ENCODE results near the gene NONO.
"Not testable (repeated sequence)": the region's sequence is repeated elsewhere in the genome, so short reads cannot be mapped to it uniquely, and the experiment has no call there.

Gene NONO

DNA sequence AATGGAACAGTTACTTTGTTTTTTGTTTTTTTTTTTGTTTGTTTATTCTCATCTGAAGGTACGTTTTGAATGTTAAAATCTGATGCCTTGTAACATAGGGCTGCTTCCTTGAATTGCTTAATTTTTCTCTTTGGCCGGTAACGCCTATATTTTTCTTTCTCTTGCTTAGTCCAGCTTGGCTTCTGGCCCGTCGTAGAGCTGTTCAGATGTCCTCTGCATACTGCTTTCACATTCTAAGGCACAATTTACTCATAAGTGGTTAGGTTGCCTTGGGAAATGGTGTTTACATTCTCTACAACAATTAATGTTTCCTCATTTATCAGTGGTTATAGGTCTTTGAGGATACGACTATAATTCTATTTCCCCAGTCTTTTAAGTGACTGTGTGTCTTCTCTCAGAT, 7.9 kb downstream of the NONO start:
- no peak for DNase-seq

DNA sequence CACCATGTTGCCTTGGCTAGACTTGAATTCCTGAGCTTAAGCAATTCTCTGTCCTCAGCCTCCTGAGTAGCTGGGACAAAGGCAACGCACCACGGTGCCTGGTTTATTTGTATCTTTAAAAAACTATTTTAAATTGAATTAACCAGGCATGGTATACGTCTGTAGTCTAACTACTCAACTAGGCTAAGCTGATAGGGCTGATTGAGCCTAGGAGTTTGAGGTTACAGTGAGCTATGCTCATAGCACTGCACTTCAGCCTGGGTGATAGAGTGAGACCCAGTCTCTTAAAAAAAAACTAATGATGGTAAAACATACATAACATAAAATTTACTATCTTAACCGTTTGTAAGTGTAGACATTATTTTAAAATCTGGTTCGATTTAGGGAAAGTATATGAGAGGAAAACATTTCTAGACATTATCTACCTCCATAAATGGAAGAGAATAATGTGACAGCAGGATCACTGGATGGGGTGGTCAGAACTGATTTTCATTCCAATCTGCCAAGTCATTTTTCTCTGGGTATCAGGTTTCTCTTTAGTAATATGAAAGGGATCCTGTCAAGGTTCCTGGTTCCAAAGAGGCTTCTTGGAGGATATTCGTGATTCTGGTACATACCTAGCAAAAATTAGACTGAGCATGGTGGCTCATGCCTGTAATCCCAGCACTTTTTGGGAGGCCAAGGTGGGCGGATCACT, 9.4 kb downstream of the NONO start:
- DNase-seq: no peak

DNA sequence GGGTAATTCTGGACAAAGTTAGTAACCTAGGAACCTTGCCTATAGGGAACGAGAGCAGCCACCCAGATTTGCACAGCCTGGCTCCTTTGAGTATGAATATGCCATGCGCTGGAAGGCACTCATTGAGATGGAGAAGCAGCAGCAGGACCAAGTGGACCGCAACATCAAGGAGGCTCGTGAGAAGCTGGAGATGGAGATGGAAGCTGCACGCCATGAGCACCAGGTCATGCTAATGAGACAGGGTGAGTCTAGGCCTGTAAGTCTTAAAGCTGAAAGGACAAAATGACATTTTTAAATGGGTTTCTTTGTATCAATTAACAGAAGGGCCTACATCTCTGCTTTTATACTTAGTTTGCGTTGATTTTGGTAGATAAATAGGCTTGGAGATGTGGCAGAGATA, 13.4 kb downstream of the NONO start:
- no peak for DNase-seq

DNA sequence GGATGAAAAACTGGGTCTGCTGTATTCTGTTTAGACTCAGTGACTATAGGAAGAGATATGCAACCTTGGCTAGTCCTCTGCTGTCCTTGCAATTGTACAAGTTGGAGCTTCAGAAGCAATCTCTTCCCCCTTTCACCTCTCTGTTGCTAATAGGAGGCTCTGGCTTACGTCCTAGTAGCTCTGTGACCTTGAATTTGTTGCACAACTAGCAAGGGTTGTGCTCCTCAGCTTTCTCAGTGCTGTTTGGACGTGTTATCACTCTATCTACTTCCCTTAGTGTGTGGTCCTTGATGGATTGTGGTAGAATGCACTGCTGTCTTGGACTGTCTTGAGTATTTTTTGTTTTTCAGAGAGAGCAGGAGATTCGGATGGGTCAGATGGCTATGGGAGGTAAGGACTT, 14.7 kb downstream of the NONO start:
- DNase-seq: no peak

DNA sequence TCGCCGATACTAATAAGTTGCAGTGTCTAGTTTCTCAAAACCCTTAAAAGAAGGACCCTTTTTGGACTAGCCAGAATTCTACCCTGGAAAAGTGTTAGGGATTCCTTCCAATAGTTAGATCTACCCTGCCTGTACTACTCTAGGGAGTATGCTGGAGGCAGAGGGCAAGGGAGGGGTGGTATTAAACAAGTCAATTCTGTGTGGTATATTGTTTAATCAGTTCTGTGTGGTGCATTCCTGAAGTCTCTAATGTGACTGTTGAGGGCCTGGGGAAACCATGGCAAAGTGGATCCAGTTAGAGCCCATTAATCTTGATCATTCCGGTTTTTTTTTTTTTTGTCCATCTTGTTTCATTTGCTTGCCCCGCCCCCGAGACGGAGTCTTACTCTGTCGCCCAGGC, 16.6 kb downstream of the NONO start:
- DNase-seq: not testable (repeated sequence)

DNA sequence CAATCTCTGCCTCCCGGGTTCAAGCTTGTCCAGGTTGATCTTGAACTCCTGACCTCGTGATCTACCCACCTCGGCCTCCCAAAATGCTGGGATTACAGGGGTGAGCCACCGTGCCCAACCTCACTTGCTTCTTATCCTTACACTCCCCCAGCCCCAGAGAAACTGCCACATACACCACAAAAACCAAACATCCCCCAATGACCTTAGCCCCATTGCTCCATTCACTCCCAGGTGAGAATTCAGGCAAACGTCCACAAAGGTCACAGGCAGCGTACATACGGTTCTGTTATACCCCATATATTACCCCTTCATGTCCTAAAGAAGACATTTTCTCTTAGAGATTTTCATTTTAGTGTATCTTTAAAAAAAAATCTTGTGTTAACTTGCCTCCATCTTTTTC, 17.1 kb downstream of the NONO start:
- DNase-seq: not testable (repeated sequence)

DNA sequence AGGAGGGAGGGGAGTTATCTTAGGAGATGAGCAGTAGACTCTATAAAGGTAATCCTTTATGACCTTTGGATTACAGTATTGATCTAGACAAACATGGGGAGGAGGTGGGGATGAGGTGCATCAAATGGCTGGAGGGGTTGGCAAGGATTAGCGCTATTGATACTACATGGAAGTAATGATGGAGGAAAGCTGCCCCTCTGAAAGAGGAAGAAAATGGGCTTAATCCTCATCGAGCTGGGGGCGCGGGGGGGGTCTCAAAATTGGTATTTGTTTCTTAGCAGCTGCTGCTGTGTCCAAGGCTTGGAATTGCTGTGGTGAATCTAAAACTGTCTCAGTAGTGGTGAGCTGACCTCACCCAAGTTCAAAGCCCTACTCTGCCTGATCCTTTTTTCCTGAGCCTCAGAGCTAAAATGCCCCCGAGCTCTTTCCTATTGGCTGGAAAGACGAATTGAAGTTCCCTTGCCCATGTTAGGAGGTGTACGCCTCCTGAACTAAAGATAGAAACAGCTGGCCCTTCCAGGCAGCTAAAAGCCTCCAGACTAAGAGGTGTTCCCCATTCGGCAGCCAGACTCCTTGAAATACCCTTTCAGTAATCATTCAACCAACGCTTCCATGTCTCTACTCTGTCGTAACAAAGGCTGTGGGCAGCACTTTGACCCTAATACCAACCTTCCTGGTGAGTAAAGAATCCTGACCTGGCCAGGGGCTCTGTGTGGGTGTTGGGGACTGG, 17.9 kb downstream of the NONO start, which contains the start of gene ITGB1BP2:
ITGB1BP2 (plus strand) TSS at position 556 of the 730 bp plus-strand sequence; CDS start at position 613, 57 bp downstream.
- no peak for DNase-seq

DNA sequence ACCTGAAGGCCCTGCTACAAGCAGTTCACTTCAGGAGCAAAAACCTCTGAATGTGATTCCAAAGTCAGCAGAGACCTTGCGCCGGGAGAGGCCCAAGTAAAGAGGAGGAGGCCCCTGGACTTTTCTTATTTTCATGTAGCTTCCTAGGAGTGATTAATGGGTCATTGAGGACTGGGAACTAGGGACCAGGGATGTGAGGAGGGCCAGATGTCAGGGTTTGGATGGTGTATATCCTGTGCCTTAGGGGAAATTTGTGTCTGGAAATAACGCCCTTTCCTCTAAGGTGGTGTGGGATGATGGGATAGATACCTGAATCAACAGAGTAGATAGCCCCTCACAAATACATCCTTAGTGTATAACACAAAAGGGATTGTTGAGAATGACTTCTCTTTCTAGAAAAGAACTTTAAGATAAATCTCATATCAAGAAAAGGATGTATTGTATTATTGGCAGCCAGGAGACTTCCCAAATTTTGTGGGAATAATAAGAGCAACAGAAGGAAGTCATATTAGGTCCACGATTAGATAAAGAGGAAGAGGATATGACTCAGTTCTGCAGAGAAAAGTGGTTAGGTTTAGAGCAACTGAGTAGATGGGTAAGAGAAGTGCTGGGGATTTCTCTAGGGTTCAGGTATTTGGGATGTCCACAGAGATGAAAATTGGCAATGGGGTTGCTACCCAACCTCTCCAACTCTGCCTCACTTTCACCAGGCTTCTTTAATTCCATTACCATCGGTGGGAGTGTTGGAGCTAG, 19.2 kb downstream of the NONO start:
- no peak for DNase-seq

DNA sequence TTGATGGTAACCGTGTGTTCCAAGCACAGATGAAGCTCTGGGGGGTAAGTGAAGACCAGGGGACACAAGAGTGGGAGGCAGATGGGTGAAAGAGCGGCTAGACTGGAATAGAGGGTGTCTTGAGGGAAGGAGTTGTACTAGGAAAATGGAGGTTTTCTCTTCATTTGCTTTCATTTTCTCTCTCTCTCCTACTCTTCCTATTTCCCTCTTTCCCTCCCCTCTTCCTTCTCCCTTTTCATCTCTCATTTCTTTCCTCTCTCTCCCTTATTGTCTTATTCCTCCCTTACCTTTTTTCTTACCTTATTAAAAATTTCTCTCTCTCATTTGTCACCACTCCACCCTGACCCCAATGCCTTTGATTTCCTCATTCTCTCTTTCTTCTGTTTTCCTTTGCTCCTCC, 21.1 kb downstream of the NONO start:
- no peak for DNase-seq

DNA sequence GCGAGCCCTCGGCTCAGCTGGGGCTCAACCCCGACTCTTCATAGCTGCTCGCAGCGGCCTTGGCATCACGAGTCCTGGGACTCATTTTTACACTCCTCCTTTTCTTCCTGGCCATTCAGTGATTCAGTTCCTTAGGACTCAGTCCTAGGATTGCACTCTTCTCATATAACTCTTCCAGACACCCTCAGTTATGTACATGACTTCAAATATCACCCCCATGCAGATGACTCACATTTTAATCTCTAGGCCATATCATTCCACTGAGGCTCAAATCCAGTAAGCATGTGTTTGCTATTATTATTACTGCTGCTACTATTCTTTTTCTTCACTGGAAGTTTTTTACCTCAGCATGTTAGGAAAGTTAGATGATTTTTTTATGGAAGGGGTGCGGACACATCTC, 32.5 kb downstream of the NONO start:
- no peak for DNase-seq

DNA sequence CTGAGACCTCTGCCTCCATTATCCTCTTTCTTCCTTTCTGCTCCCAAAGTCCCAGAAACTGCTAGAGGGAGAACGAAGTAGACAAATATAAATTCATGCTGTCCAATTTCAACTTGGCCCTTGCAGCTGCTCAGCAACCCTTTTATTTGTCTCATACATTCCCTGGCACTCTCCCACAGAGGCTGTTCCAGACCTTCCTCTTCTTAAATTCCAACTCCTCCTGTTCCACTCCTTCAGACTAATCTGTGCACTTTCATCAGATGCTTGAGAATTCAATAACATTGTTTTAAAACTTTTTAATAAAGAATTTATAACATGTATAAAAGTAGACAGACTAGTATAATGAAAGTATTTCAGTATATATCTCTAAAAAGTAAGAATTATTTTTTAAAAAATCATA, 33.5 kb downstream of the NONO start:
- not testable (repeated sequence) for DNase-seq

DNA sequence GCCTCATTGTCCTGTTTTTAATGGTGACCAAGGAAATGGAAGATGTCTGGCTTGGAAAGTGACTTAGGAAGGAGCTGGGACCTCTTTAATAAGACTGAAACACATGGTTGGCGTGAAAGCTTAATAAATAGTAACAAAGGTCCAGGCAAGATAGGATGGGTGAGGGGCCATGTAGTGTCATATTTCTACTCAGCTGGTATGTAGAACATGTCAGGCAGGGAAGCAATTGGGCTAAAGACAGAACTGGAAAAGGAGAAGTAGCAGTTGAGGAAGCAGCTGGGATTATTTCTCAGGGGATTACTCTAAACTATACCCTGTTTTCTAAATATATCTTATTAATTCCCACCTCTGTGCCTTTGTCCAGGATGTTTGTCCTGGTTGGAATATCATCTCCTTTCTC, 36.7 kb downstream of the NONO start:
- DNase-seq: no peak

DNA sequence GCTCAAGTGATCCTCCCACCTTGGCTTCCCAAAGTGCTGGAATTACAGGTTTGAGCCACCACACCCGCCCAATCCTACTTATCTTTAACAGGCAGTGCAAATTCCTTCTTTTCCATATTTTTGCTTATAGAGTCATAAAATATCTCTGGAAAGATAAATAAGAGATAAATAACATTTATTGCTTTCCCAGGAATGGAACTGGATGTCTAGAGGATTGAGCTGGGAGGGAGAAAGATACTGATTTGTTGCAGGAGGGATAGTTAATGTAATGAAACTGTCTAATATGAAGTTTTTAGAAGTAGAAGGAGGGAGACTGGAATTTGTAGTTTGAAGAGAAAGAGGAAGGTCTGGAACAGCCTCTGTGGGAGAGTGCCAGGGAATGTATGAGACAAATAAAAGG, 38.3 kb downstream of the NONO start:
- DNase-seq: no peak

DNA sequence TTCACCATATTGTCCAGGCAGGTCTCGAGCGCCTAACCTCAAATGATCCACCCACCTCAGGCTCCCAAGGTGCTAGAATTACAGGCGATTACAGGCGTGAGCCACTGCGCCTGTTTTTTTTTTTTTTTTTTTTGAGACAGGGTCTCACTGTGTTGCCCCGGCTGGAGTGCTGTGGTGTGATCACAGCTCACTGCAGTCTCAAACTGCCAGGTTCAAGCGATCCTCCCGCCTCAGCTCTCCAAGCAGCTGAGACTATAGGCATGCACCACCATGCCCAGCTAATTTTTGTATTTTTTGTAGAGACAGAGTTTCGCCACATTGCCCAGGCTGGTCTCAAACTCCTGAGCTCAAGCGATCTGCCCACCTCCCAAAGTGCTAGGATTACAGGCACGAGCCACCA, 41.0 kb downstream of the NONO start:
- DNase-seq: not testable (repeated sequence)

DNA sequence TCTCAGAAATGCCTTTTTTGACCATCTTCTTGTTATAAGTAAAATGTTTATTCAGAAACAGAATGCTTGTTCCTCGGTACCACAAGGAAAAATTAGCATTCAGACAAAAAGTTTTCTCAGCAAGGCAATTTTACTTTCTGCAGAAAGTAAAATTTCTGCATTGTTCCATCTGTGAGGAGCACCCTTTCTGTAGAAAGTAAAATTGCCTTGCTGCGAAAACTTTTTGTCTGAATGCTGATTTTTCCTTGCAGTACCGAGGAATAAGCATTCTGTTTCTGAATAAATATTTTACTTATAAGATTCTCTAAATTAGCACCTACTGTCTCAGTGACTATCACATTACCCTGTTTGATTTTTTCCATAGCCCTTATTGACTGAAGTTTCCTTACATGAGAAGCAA, 43.0 kb downstream of the NONO start:
- DNase-seq: no peak

DNA sequence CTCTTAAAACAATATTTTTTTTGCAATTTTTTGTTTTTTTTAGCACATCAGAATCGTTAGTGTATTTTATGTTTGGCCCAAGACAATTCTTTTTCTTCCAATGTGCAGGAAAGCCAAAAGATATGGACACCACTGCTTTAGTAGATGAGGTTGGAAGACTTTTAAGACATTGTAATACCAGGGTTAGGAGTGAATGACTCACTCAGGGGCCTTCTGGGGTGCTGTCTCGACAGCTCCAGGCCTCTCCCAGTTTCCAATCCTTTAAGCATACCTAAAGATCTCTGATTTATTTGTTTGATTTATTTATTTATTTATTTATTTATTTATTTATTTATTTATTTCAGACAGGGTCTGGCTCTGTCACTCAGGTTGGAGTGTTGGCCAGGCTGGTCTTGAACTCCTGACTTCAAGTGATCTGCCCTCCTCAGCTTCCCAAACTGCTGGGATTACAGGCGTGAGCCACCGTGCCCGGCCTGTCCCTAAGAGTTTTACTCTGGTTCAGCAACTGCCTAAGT, 65.8 kb downstream of the NONO start:
- not testable (repeated sequence) for DNase-seq

DNA sequence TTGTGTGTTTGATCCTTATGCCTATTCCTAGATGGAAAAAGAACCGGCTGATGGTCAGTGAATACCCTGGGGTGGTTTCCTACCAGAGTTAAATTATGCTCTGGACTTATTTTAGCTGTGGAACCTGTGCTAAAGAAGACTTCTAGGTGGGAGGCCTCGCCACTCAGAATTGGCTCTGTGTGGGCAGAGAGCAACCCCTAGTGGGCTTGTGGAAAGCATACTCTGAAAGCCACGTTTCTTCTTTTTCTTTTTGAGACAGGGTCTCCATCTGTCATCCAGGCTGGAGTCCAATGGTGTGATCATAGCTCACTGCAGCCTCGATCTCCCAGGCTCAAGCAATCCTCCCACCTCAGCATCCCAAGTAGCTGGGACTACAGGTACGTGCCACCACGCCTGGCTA, 66.4 kb downstream of the NONO start:
- not testable (repeated sequence) for DNase-seq
